HG03520 (cell line): Measurements from ENCODE around the gene GPC3.
A peak's percentile ranks its signal among the peaks of the same experiment; 100 is the strongest.

Source experiments
- ATAC-seq: cut with Tn5 transposase; IDR thresholded peaks from one replicate; pipeline ENCODE4 v1.9.1; 2021; ENCODE audit warnings: mild to moderate bottlenecking, moderate library complexity; ENCODE audit not compliant: unreplicated experiment

The GPC3 gene

GRCh38 chrX:133933316-133933715, 52.1 kb downstream of the GPC3 start:
- no peak for ATAC-seq

- ATAC-seq = no peak
These were observed 55.4 kb downstream of the GPC3 start for GRCh38 chrX:133929836-133930464.

GRCh38 chrX:133928365-133928764, 57.0 kb downstream of the GPC3 start:
- no peak for ATAC-seq

GRCh38 chrX:133926809-133927208, 58.6 kb downstream of the GPC3 start:
- ATAC-seq = no peak

GRCh38 chrX:133926099-133926498, 59.3 kb downstream of the GPC3 start:
- no peak for ATAC-seq

- no peak for ATAC-seq
These were observed 60.8 kb downstream of the GPC3 start for GRCh38 chrX:133924548-133924947.

GRCh38 chrX:133923548-133923947, 61.8 kb downstream of the GPC3 start:
- no peak for ATAC-seq

GRCh38 chrX:133923113-133923512, 62.3 kb downstream of the GPC3 start:
- ATAC-seq = peak; percentile 52

- no peak for ATAC-seq
These were observed 63.0 kb downstream of the GPC3 start for GRCh38 chrX:133922390-133922771.

- peak; percentile 67 for ATAC-seq
These were observed 63.5 kb downstream of the GPC3 start for GRCh38 chrX:133921764-133922389.

- ATAC-seq = no peak
These were observed 64.3 kb downstream of the GPC3 start for GRCh38 chrX:133921086-133921485.

GRCh38 chrX:133918361-133918771, 67.0 kb downstream of the GPC3 start:
- ATAC-seq = no peak

GRCh38 chrX:133916984-133917722, 68.2 kb downstream of the GPC3 start:
- no peak for ATAC-seq

GRCh38 chrX:133913658-133914388, 71.6 kb downstream of the GPC3 start:
- no peak for ATAC-seq

- ATAC-seq = no peak
These were observed 72.4 kb downstream of the GPC3 start for GRCh38 chrX:133913009-133913408.

GRCh38 chrX:133911825-133912495, 73.4 kb downstream of the GPC3 start:
- ATAC-seq = no peak

- ATAC-seq = no peak
These were observed 74.9 kb downstream of the GPC3 start for GRCh38 chrX:133910539-133910938.

- no peak for ATAC-seq
These were observed 75.5 kb downstream of the GPC3 start for GRCh38 chrX:133909888-133910287.

GRCh38 chrX:133908223-133908955, 77.0 kb downstream of the GPC3 start:
- no peak for ATAC-seq

GRCh38 chrX:133907606-133908005, 77.8 kb downstream of the GPC3 start:
- ATAC-seq = no peak
